SU-DHL-6 (cell line): ENCODE data around the gene MFSD11.

Experiments
- H2AFZ ChIP-seq: fragments of 200-600 bp; sonication (generic); 2 replicates; pipeline ENCODE4 v1.6.1; 2014; ENCODE audit warnings: low read depth, mild to moderate bottlenecking, moderate library complexity, mixed read lengths, antibody characterized with exemption, low read length; ENCODE audit not compliant: severe bottlenecking
- H3F3A ChIP-seq: fragments of 200-600 bp; shearing (Covaris generic); 2 replicates; pipeline ENCODE4 v1.6.0; 2016; ENCODE audit warnings: antibody characterized with exemption, mild to moderate bottlenecking; ENCODE audit not compliant: insufficient read depth
- H3K27ac ChIP-seq: fragments of 200-600 bp; sonication (generic); 2 replicates; pipeline ENCODE4 v1.5.1; 2016; ENCODE audit warnings: low read depth, mild to moderate bottlenecking, low read length, moderate library complexity, mixed read lengths
- H3K27me3 ChIP-seq: fragments of 200-600 bp; sonication (generic), shearing (Covaris generic); 2 replicates; pipeline ENCODE4 v1.6.0; 2014; ENCODE audit warnings: mild to moderate bottlenecking, low read length
- H3K36me3 ChIP-seq: fragments of 200-600 bp; sonication (generic); 2 replicates; pipeline ENCODE4 v1.6.1; 2014; ENCODE audit warnings: mild to moderate bottlenecking, low read length, mixed read lengths
- H3K4me2 ChIP-seq: fragments of 300-600, 200-600 bp; shearing (Covaris generic), sonication (generic); 2 replicates; pipeline ENCODE4 v1.6.0; 2014; ENCODE audit warnings: low read length, low read depth, mild to moderate bottlenecking; ENCODE audit not compliant: poor library complexity, severe bottlenecking
- H3K4me3 ChIP-seq: fragments of 200-600 bp; sonication (generic); 2 replicates; pipeline ENCODE4 v1.5.1; 2014; ENCODE audit warnings: antibody characterized with exemption, low read length, mild to moderate bottlenecking, mixed read lengths; ENCODE audit not compliant: insufficient read depth, poor library complexity, severe bottlenecking
- H3K79me2 ChIP-seq: fragments of 200-600 bp; sonication (generic); 2 replicates; pipeline ENCODE4 v1.6.1; 2014; ENCODE audit warnings: mild to moderate bottlenecking, low read length, moderate library complexity; ENCODE audit not compliant: insufficient read depth
- H3K9ac ChIP-seq: fragments of 200-600 bp; sonication (generic); 2 replicates; pipeline ENCODE4 v1.7.0; 2014; ENCODE audit warnings: mild to moderate bottlenecking, low read length
- H3K9me2 ChIP-seq: fragments of 200-600 bp; sonication (generic); replicated peaks from 2 replicates; pipeline ENCODE4 v1.6.1; 2014; ENCODE audit warnings: low read length; ENCODE audit not compliant: insufficient read depth
- H3K9me3 ChIP-seq: fragments of 200-600 bp; sonication (generic); 2 replicates; pipeline ENCODE4 v1.6.1; 2014; ENCODE audit warnings: low read length, mixed read lengths; ENCODE audit not compliant: insufficient read depth
- H4K20me1 ChIP-seq: fragments of 200-600 bp; sonication (generic); 2 replicates; pipeline ENCODE4 v1.6.1; 2014; ENCODE audit warnings: low read depth, mild to moderate bottlenecking, antibody characterized with exemption, low read length, moderate library complexity, mixed read lengths
- CTCF ChIP-seq: fragments of 200-600 bp; sonication (generic); IDR thresholded peaks from one replicate; pipeline ENCODE4 v1.5.1; 2017; ENCODE audit warnings: antibody characterized with exemption, mild to moderate bottlenecking, low read length, moderate library complexity; ENCODE audit not compliant: insufficient read depth, poor library complexity, severe bottlenecking
- EZH2phosphoT487 ChIP-seq: fragments of 200-600 bp; sonication (generic), shearing (Covaris generic); conservative IDR thresholded peaks from 2 replicates; pipeline ENCODE4 v1.6.1; 2018; ENCODE audit warnings: mild to moderate bottlenecking, antibody characterized with exemption, low read length, moderate library complexity, mixed read lengths

MFSD11 gene

GRCh38 chr17:76725580-76726230 is 12.2 kb upstream of the MFSD11 start:
- H3K4me2 ChIP-seq, result peak overlapping the region; percentile 99
- no peak for TF ChIP-seq CTCF
- TF ChIP-seq EZH2phosphoT487, result no peak
- H3K9me3 ChIP-seq, result no peaks in the 10 kb centered on the region
- peak overlapping the region; percentile 99 for H3K4me3 ChIP-seq
- no peaks in the 10 kb centered on the region for H3K27me3 ChIP-seq
- H2AFZ ChIP-seq, result peak overlapping the region; percentile 72
- no peaks in the 10 kb centered on the region for H4K20me1 ChIP-seq
- peaks cover 17% of the 10 kb centered on the region for H3K36me3 ChIP-seq
- peak overlapping the region; percentile 100 for H3K27ac ChIP-seq
- peaks cover 62% of the 10 kb centered on the region for H3K79me2 ChIP-seq
- no peaks in the 10 kb centered on the region for H3K9me2 ChIP-seq
- H3F3A ChIP-seq, result peaks cover 27% of the 10 kb centered on the region
- peak overlapping the region; percentile 100 for H3K9ac ChIP-seq

GRCh38 chr17:76726231-76726775 is 11.6 kb upstream of the MFSD11 start, which contains the start of gene JMJD6:
Gene JMJD6, minus strand, starts transcription at chr17:76726606. Its CDS starts 131 bp downstream, at chr17:76726475.
- TF ChIP-seq CTCF (no peak), EZH2phosphoT487 (no peak)
- H2AFZ ChIP-seq, result peak within 1 kb of the TSS; percentile 72

GRCh38 chr17:76726776-76727718 is 10.9 kb upstream of the MFSD11 start, which contains the start of gene METTL23:
Gene METTL23, plus strand, starts transcription at chr17:76726839. Its CDS starts 2,872 bp downstream, at chr17:76729711.
- Histone ChIP-seq H3K4me2 (peak within 1 kb of the TSS; percentile 99), H3K36me3 (peaks cover 14% of the 10 kb centered on the region), H3K27me3 (no peaks in the 10 kb centered on the region), H3K27ac (peak within 1 kb of the TSS; percentile 100), H3K9me3 (no peaks in the 10 kb centered on the region), H3K4me3 (peak within 1 kb of the TSS; percentile 99), H3K9ac (peak within 1 kb of the TSS; percentile 100), H3K9me2 (no peaks in the 10 kb centered on the region), H4K20me1 (no peaks in the 10 kb centered on the region), H3F3A (peaks cover 38% of the 10 kb centered on the region), H3K79me2 (peaks cover 70% of the 10 kb centered on the region), H2AFZ (peak within 1 kb of the TSS; percentile 72)
- TF ChIP-seq EZH2phosphoT487 (no peak), CTCF (peak; percentile 72)

More at GRCh38 chr17:76726231-76726775, 11.6 kb upstream of the MFSD11 start, which contains the start of gene JMJD6:
- H3K9ac ChIP-seq, result peak within 1 kb of the TSS; percentile 100
- peaks cover 64% of the 10 kb centered on the region for H3K79me2 ChIP-seq
- H3K27ac ChIP-seq, result peak within 1 kb of the TSS; percentile 100
- H3K36me3 ChIP-seq, result peaks cover 17% of the 10 kb centered on the region
- H3K4me2 ChIP-seq, result peak within 1 kb of the TSS; percentile 99
- H3K4me3 ChIP-seq, result peak within 1 kb of the TSS; percentile 99
- no peaks in the 10 kb centered on the region for H4K20me1 ChIP-seq
- H3F3A ChIP-seq, result peaks cover 31% of the 10 kb centered on the region
- no peaks in the 10 kb centered on the region for H3K27me3 ChIP-seq
- no peaks in the 10 kb centered on the region for H3K9me2 ChIP-seq
- no peaks in the 10 kb centered on the region for H3K9me3 ChIP-seq
